NCI-H187 treated with DMSO at 0.1 percent for 48 hours (cell line): ENCODE results near the gene TACR2.

Source experiments
- DNase-seq: peaks from one replicate; lab custom pipeline; 2025; lab: John Stamatoyannopoulos, UW

Gene TACR2

GRCh38 chr10:69416695-69417094 lies at the start of gene TACR2:
Gene TACR2, minus strand, starts transcription at chr10:69416918. Its CDS starts 595 bp downstream, at chr10:69416323.
- no peak for DNase-seq

GRCh38 chr10:69466158-69466490 lies 49.4 kb upstream of the TACR2 start:
- no peak for DNase-seq

- no peak for DNase-seq
These were observed 48.9 kb upstream of the TACR2 start for GRCh38 chr10:69465457-69466157.

GRCh38 chr10:69464801-69465401 lies 48.2 kb upstream of the TACR2 start:
- DNase-seq = no peak

GRCh38 chr10:69464401-69464800 lies 47.7 kb upstream of the TACR2 start:
- no peak for DNase-seq

GRCh38 chr10:69463886-69464285 lies 47.2 kb upstream of the TACR2 start:
- no peak for DNase-seq

GRCh38 chr10:69461243-69462025 lies 44.7 kb upstream of the TACR2 start:
- DNase-seq = no peak

- DNase-seq = no peak
These were observed 44.0 kb upstream of the TACR2 start for GRCh38 chr10:69460576-69461242.

- no peak for DNase-seq
These were observed 43.3 kb upstream of the TACR2 start for GRCh38 chr10:69459893-69460575.

GRCh38 chr10:69459101-69459790 lies 42.5 kb upstream of the TACR2 start:
- DNase-seq = no peak

GRCh38 chr10:69458430-69459100 lies 41.8 kb upstream of the TACR2 start:
- no peak for DNase-seq

GRCh38 chr10:69457771-69458237 lies 41.1 kb upstream of the TACR2 start:
- no peak for DNase-seq

- DNase-seq = no peak
These were observed 40.4 kb upstream of the TACR2 start for GRCh38 chr10:69456880-69457693.

GRCh38 chr10:69455006-69455763 lies 38.5 kb upstream of the TACR2 start:
- DNase-seq = no peak

GRCh38 chr10:69453795-69454194 lies 37.1 kb upstream of the TACR2 start:
- no peak for DNase-seq

- no peak for DNase-seq
These were observed 36.1 kb upstream of the TACR2 start for GRCh38 chr10:69452676-69453415.

GRCh38 chr10:69451784-69452251 lies 35.1 kb upstream of the TACR2 start:
- DNase-seq = no peak

- DNase-seq = peak; percentile 23
These were observed 34.6 kb upstream of the TACR2 start, which contains the start of gene TSPAN15 for GRCh38 chr10:69451209-69451783. Gene TSPAN15, plus strand, starts transcription at chr10:69451465. Its CDS starts 130 bp downstream, at chr10:69451595.
